Measurements from ENCODE around the gene SLC25A42. TPM values are rescaled to one million over a fixed set of nuclear protein-coding genes. Genes with fewer than 3 reads are reported as not detected.

The SLC25A42 gene
- total and polyA plus RNA-seq, 10 donors, result 9.7 to 25.3 (median 16.6) TPM

DNA sequence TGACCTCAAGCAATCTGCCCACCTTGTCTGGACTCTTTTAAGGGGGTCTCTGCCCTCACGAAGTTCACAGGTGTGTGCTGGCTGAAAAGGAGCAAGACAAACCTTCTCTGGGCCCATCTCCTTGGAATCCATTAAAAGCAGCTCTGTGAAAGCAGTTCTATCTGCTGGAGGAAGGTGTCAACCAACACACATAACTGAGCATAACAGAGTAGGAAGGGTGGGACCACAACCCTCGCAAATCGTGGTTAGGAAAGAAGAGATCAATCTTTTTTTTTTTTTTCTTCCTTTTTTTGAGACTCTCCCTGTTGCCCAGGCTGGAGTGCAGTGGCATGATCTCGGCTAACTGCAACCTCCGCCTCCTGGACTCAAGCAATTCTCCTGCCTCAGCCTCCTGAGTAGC lies 31.9 kb upstream of the SLC25A42 start:
- Histone ChIP-seq H3K4me3 (peak overlapping the region in 6 of 8 donors; percentile 80 to 97 (median 87)), H3K36me3 (peaks cover 0 to 56% (median 36%) of the 10 kb centered on the region in 6 donors), H3K27me3 (replicated peaks in 1 of 7) (no peaks in the 10 kb centered on the region), H3K4me1 (peaks cover 15 to 78% (median 33%) of the 10 kb centered on the region in 6 donors), H3K9me3 (no peaks in the 10 kb centered on the region), H3K27ac (peak overlapping the region in 5 of 8 donors; percentile 97 to 99 (median 98))
- 45 to 52% (median 48%) methylated on average over 5 of the region's 5 CpGs for WGBS, 5 donors
- TF ChIP-seq POLR2AphosphoS5 (IDR thresholded peaks at IDR 0.05) (no peak), POLR2A (IDR thresholded peaks at IDR 0.05) (no peak)
- TF ChIP-seq, protein P1, sequence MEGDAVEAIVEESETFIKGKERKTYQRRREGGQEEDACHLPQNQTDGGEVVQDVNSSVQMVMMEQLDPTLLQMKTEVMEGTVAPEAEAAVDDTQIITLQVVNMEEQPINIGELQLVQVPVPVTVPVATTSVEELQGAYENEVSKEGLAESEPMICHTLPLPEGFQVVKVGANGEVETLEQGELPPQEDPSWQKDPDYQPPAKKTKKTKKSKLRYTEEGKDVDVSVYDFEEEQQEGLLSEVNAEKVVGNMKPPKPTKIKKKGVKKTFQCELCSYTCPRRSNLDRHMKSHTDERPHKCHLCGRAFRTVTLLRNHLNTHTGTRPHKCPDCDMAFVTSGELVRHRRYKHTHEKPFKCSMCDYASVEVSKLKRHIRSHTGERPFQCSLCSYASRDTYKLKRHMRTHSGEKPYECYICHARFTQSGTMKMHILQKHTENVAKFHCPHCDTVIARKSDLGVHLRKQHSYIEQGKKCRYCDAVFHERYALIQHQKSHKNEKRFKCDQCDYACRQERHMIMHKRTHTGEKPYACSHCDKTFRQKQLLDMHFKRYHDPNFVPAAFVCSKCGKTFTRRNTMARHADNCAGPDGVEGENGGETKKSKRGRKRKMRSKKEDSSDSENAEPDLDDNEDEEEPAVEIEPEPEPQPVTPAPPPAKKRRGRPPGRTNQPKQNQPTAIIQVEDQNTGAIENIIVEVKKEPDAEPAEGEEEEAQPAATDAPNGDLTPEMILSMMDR (IDR thresholded peaks at IDR 0.05 in 8 of 11, conservative IDR thresholded peaks at IDR 0.05 in 3 of 11), result no peak
- DNase-seq, result no peak
- intact Hi-C loops (cut with DNase I; ENCODE audit: low total_unique reads), result no loop called here

DNA sequence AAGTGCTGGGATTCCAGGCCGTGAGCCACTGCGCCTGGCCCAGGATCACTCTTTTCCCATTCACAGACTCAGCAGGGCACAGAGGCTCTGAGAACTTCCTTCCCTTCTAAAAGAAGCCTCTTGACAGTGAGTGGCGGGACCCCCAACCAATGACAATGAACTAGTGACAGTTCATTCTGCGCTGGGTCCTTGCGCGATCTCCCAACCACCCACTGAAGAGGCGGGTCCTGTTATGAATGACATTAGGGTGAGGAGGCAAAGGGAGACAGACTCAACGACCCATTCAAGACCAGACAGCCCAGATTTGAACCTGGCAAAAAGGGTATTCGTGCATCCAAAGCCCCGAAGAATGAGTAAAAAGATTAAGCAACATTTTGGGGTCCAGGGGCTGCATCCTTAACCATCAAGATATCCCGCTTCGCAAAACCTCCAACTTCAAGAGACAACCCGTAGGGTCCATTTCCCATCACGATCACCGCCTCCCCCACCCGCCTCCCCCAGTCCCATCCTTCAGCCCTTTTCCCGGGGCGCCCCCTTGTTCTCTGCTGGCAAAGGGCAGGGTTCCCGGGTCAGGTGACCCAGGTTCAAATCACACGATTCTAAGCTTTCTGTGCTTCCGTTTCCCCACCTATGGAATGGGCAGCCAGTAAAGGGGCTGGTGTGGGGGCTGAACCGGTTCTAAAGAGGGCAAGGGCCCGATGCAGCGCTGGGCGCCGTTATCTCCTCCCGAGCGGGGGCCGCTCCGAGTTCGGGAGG lies 31.2 kb upstream of the SLC25A42 start:
- H3K27ac ChIP-seq, result peak overlapping the region; percentile 96 to 99 (median 98)
- no peaks in the 10 kb centered on the region for H3K9me3 ChIP-seq
- peaks cover 0 to 55% (median 29%) of the 10 kb centered on the region in 6 donors for H3K36me3 ChIP-seq
- peak overlapping the region; percentile 43 to 97 (median 82) for H3K4me3 ChIP-seq
- intact Hi-C loops (cut with DNase I; ENCODE audit: low total_unique reads), result no loop called here
- peak; percentile 89 for DNase-seq
- 1 to 3% (median 1%) methylated on average over 29 to 31 of the region's 31 CpGs for WGBS, 5 donors
- peaks cover 15 to 71% (median 33%) of the 10 kb centered on the region in 6 donors for H3K4me1 ChIP-seq
- peak in 2 of 3 donors; percentile 27 to 37 for TF ChIP-seq POLR2AphosphoS5 (IDR thresholded peaks at IDR 0.05)
- TF ChIP-seq, protein P1 (IDR thresholded peaks at IDR 0.05 in 8 of 11, conservative IDR thresholded peaks at IDR 0.05 in 3 of 11), result no peak
- no peaks in the 10 kb centered on the region for H3K27me3 ChIP-seq (replicated peaks in 1 of 7)

DNA sequence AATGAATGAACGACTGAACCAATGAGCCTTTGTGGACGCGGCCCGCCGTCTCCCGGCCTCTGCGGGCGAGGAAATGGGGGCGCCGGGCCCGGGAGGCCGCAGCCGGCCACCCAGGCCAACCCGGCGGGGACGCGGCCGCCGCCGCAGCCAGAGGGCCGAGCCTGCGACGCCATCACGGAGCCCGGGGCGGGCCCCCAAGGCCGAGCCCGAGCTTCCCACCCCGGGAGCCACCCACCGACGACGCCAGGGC lies 30.7 kb upstream of the SLC25A42 start:
- H3K4me3 ChIP-seq, result peak overlapping the region; percentile 43 to 97 (median 82)
- H3K9me3 ChIP-seq, result no peaks in the 10 kb centered on the region
- no peak for TF ChIP-seq POLR2AphosphoS5 (IDR thresholded peaks at IDR 0.05)
- no peak for TF ChIP-seq POLR2A (IDR thresholded peaks at IDR 0.05)
- TF ChIP-seq, protein P1 (IDR thresholded peaks at IDR 0.05 in 8 of 11, conservative IDR thresholded peaks at IDR 0.05 in 3 of 11), result no peak
- intact Hi-C loops (cut with DNase I; ENCODE audit: low total_unique reads), result no loop called here
- H3K27ac ChIP-seq, result peak overlapping the region; percentile 96 to 99 (median 98)
- no peaks in the 10 kb centered on the region for H3K27me3 ChIP-seq (replicated peaks in 1 of 7)
- peaks cover 0 to 55% (median 24%) of the 10 kb centered on the region in 6 donors for H3K36me3 ChIP-seq
- DNase-seq, result no peak
- H3K4me1 ChIP-seq, result peaks cover 15 to 68% (median 33%) of the 10 kb centered on the region in 6 donors
- 0 to 1% (median 0%) methylated on average over 23 to 32 of the region's 32 CpGs for WGBS, 5 donors

DNA sequence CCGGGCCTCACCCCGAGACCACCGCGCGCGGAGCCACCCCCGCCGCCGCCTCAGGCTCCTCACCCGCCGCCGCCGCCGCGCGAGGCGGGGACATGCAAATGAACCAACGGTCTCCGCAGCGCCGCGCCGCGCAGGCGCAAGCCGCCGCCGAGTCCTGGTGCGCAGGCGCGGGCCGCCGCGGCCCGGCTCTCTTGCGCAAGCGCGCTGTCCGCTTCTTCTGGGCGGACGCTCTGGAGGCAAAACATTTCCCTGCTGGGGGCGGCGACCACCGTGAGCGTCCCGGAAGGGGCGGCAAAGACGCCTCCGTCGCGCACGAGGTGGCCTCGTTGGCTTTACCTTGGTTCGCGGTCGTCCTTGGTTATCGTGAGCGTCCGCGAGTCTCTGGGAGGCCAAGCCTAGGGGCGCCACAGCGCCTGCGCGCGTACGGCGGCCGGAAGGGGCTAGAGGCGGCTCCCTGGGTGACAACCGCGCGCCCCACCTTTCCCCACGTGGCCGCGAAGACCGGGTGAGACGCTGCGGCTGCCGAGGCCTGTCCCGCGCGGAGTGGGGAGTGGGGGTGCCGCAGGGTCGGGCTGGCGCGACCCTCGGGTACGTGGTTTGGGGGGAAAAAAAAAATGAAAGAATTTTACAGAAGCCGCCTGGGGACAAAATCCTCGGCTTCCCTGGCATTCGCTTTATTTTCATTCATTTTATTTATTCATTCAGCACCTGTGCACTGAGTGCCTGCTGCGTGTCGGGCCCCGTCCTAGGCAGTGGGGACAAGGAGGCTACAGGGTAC lies 30.2 kb upstream of the SLC25A42 start, which contains the start of the genes ARMC6 and SUGP2:
ARMC6 (plus strand) TSS at position 178 of the 778 bp plus-strand sequence. CDS start 607 bp downstream, outside the sequence.
SUGP2 (minus strand) TSS at position 92 of the 778 bp plus-strand sequence. CDS start 2,446 bp downstream, outside the sequence.
- H3K9me3 ChIP-seq, result no peaks in the 10 kb centered on the region
- peak within 1 kb of the TSS; percentile 43 to 97 (median 82) for H3K4me3 ChIP-seq
- intact Hi-C loops (cut with DNase I; ENCODE audit: low total_unique reads), result no loop called here

More for the DNA sequence above, 30.2 kb upstream of the SLC25A42 start, which contains the start of the genes ARMC6 and SUGP2:
- peak within 1 kb of the TSS; percentile 96 to 99 (median 98) for H3K27ac ChIP-seq
- TF ChIP-seq, protein P1 (IDR thresholded peaks at IDR 0.05 in 8 of 11, conservative IDR thresholded peaks at IDR 0.05 in 3 of 11), result peak in 5 of 11 experiments; percentile 8 to 61 (median 29)
- TF ChIP-seq POLR2AphosphoS5 (IDR thresholded peaks at IDR 0.05) (peak; percentile 91 to 94 (median 91)), POLR2A (IDR thresholded peaks at IDR 0.05) (peak in 1 of 3 donors; percentile 26)
- DNase-seq, result peak; percentile 97
- peaks cover 15 to 63% (median 33%) of the 10 kb centered on the region in 6 donors for H3K4me1 ChIP-seq
- no peaks in the 10 kb centered on the region for H3K27me3 ChIP-seq (replicated peaks in 1 of 7)
- peaks cover 0 to 50% (median 19%) of the 10 kb centered on the region in 6 donors for H3K36me3 ChIP-seq
- 0 to 1% (median 1%) methylated on average over 33 to 94 of the region's 94 CpGs for WGBS, 5 donors
